HCT116 (cell line): ENCODE results near the gene AFDN. TPM values are rescaled to one million over a fixed set of nuclear protein-coding genes. Genes with fewer than 3 reads are reported as not detected.

Source experiments
- ATAC-seq: fragments of 200-7000 bp; cut with Tn5 transposase; 2 replicates; pipeline ENCODE4 v1.9.1; 2020; ENCODE audit warnings: mild to moderate bottlenecking, moderate library complexity
- BruUV-seq: library from RNA; stranded (reverse); fragments of 400-500 nt; replicated peaks from 2 replicates; lab custom pipeline; 2021; lab: Mats Ljungman, UMichigan
- CTCF ChIA-PET: fragments of 300-600 bp; sonication (Branson Sonifier 250); formaldehyde crosslinking; loops from one replicate; lab custom pipeline; 2021; ENCODE audit warnings: antibody characterized with exemption; lab: Charles Lee
- POLR2A ChIA-PET: fragments of 300-600, 350-600 bp; sonication (Branson Sonifier 250); formaldehyde crosslinking; loops from one replicate; lab custom pipeline; 2021; ENCODE audit warnings: antibody characterized with exemption; lab: Charles Lee
- RAD21 ChIA-PET, 2 experiments: fragments of 300-600 bp; sonication (Branson Sonifier 250); formaldehyde crosslinking; loops; one replicate each; lab custom pipeline; 2023; ENCODE audit warnings: low total read pairs in 2 of 2; ENCODE audit not compliant: uncharacterized antibody in 2 of 2, unreplicated experiment in 2 of 2, low non-redundant PET in 1 of 2; lab: Charles Lee
- DNase-seq: peaks from one replicate; pipeline ENCODE4 v3.0.0-alpha.2; 2010; ENCODE audit warnings: low read depth, low spot score
- H2AFZ ChIP-seq: fragments of 200-600 bp; shearing (Covaris generic), sonication (generic); 2 replicates; pipeline ENCODE4 v1.6.1; 2017; ENCODE audit warnings: low read depth, mixed run types, mixed read lengths, antibody characterized with exemption, low read length; ENCODE audit not compliant: poor library complexity, severe bottlenecking
- H3K27ac ChIP-seq: 2 replicates; pipeline ENCODE4 v1.5.1; 2012; ENCODE audit warnings: low read depth, low read length
- H3K27me3 ChIP-seq: fragments of 200-600 bp; sonication (generic); 2 replicates; pipeline ENCODE4 v1.6.1; 2016; ENCODE audit warnings: mixed run types, low read length, mixed read lengths; ENCODE audit not compliant: insufficient read depth
- H3K36me3 ChIP-seq, 2 experiments: fragments of 200-500 bp in 1 of 2; fragments of 200-600 bp in 1 of 2; sonication (Bioruptor generic) in 1 of 2; sonication (generic) in 1 of 2; 2 replicates each; pipeline versions ENCODE4 v1.5.1 to v1.6.1; 2014 to 2016; ENCODE audit warnings: low read length in 2 of 2, inconsistent platforms in 1 of 2, mixed read lengths in 1 of 2, mixed run types in 1 of 2; ENCODE audit not compliant: insufficient read depth in 2 of 2, control insufficient read depth in 1 of 2
- H3K4me1 ChIP-seq, 2 experiments: fragments of 200-600 bp in 1 of 2; sonication (generic) in 1 of 2; 2 replicates each; pipeline versions ENCODE4 v1.5.1 to v1.6.1; 2012 to 2017; ENCODE audit warnings: low read length in 2 of 2, inconsistent platforms in 1 of 2, mild to moderate bottlenecking in 1 of 2, mixed read lengths in 1 of 2, mixed run types in 1 of 2, moderate library complexity in 1 of 2; ENCODE audit not compliant: insufficient read depth in 2 of 2, control insufficient read depth in 1 of 2
- H3K4me2 ChIP-seq: fragments of 200-600 bp; sonication (generic); 2 replicates; pipeline ENCODE4 v1.6.1; 2017; ENCODE audit warnings: mixed run types, low read length, mixed read lengths
- H3K4me3 ChIP-seq, 2 experiments: fragments of 200-600 bp in 1 of 2; sonication (generic) in 1 of 2; replicated peaks in 1 of 2; 2 replicates each; pipeline ENCODE4 v1.5.1; 2011 to 2016; ENCODE audit warnings: low read length in 2 of 2, control low read depth in 1 of 2, low read depth in 1 of 2, mild to moderate bottlenecking in 1 of 2, mixed read lengths in 1 of 2, mixed run types in 1 of 2
- H3K79me2 ChIP-seq: fragments of 200-600 bp; sonication (generic); 2 replicates; pipeline ENCODE4 v1.6.1; 2017; ENCODE audit warnings: mild to moderate bottlenecking, mixed run types, low read length, moderate library complexity, mixed read lengths; ENCODE audit not compliant: insufficient read depth
- H3K9ac ChIP-seq: fragments of 200-600 bp; sonication (generic); 2 replicates; pipeline ENCODE4 v1.6.1; 2016; ENCODE audit warnings: low read length, mixed read lengths
- H3K9me2 ChIP-seq: fragments of 200-600 bp; sonication (generic), shearing (Covaris generic); 2 replicates; pipeline ENCODE4 v1.6.1; 2017; ENCODE audit warnings: mixed run types, mild to moderate bottlenecking, moderate library complexity; ENCODE audit not compliant: insufficient read depth
- H3K9me3 ChIP-seq, 2 experiments: fragments of 200-500 bp in 1 of 2; fragments of 200-600 bp in 1 of 2; sonication (Bioruptor generic) in 1 of 2; sonication (generic) in 1 of 2; 2 replicates each; pipeline ENCODE4 v1.6.1; 2014 to 2017; ENCODE audit warnings: low read length in 2 of 2, mixed read lengths in 2 of 2, inconsistent platforms in 1 of 2, low read depth in 1 of 2, mild to moderate bottlenecking in 1 of 2, mixed run types in 1 of 2, moderate library complexity in 1 of 2; ENCODE audit not compliant: control insufficient read depth in 1 of 2, insufficient read depth in 1 of 2
- H4K20me1 ChIP-seq: fragments of 200-600 bp; sonication (generic), shearing (Covaris generic); 2 replicates; pipeline ENCODE4 v1.6.1; 2017; ENCODE audit warnings: mixed run types, mild to moderate bottlenecking, moderate library complexity; ENCODE audit not compliant: insufficient read depth
- ATF3 ChIP-seq: IDR thresholded peaks from 2 replicates; pipeline ENCODE4 v1.6.1; 2012
- CTCF ChIP-seq, 3 experiments: fragments of 200-600 bp in 1 of 3; sonication (generic) in 1 of 3; IDR thresholded peaks in 2 of 3; conservative IDR thresholded peaks in 1 of 3; 2 replicates each; pipeline ENCODE4 v1.5.1; 2012 to 2017; ENCODE audit warnings: low read depth in 2 of 3, low read length in 2 of 3, antibody characterized with exemption in 1 of 3, borderline replicate concordance in 1 of 3, control low read depth in 1 of 3, mild to moderate bottlenecking in 1 of 3, mixed read lengths in 1 of 3, mixed run types in 1 of 3, moderate library complexity in 1 of 3; ENCODE audit not compliant: insufficient read depth in 1 of 3
- ELF1 ChIP-seq: IDR thresholded peaks from 2 replicates; pipeline ENCODE4 v1.6.1; 2012; ENCODE audit warnings: low read depth, borderline replicate concordance
- JUND ChIP-seq: IDR thresholded peaks from 2 replicates; pipeline ENCODE4 v1.6.1; 2012
- MAX ChIP-seq: IDR thresholded peaks from 2 replicates; pipeline ENCODE4 v1.6.1; 2012
- SP1 ChIP-seq: IDR thresholded peaks from 2 replicates; pipeline ENCODE4 v1.6.1; 2012; ENCODE audit warnings: low read depth
- SRF ChIP-seq: IDR thresholded peaks from 2 replicates; pipeline ENCODE4 v1.6.1; 2012; ENCODE audit warnings: low read depth
- intact Hi-C: fragments of 100-400 bp; cut with micrococcal nuclease; formaldehyde crosslinking; loops from 2 replicates; pipeline ENCODE4 v1.10.0; 2022
- total RNA-seq: library from RNA; stranded (reverse); gene quantifications from one replicate; pipeline ENCODE4 v1.2.1, GENCODE V29; 2021; ENCODE audit not compliant: unreplicated experiment
- TF ChIP-seq, protein P1 (sequence below): IDR thresholded peaks from 2 replicates; pipeline ENCODE4 v1.6.1; 2012; ENCODE audit warnings: low read depth

Gene AFDN
- total RNA-seq, 1 experiment from 2014 or later, result 59.4 TPM

GRCh38 chr6:167789358-167789757, 37.4 kb upstream of the AFDN start:
- Histone ChIP-seq H3K4me3 (no peak overlapping the region), H3K9me3 (no peaks in the 10 kb centered on the region), H3K27me3 (no peaks in the 10 kb centered on the region)
- ATAC-seq, result no peak
- TF ChIP-seq, protein P1, sequence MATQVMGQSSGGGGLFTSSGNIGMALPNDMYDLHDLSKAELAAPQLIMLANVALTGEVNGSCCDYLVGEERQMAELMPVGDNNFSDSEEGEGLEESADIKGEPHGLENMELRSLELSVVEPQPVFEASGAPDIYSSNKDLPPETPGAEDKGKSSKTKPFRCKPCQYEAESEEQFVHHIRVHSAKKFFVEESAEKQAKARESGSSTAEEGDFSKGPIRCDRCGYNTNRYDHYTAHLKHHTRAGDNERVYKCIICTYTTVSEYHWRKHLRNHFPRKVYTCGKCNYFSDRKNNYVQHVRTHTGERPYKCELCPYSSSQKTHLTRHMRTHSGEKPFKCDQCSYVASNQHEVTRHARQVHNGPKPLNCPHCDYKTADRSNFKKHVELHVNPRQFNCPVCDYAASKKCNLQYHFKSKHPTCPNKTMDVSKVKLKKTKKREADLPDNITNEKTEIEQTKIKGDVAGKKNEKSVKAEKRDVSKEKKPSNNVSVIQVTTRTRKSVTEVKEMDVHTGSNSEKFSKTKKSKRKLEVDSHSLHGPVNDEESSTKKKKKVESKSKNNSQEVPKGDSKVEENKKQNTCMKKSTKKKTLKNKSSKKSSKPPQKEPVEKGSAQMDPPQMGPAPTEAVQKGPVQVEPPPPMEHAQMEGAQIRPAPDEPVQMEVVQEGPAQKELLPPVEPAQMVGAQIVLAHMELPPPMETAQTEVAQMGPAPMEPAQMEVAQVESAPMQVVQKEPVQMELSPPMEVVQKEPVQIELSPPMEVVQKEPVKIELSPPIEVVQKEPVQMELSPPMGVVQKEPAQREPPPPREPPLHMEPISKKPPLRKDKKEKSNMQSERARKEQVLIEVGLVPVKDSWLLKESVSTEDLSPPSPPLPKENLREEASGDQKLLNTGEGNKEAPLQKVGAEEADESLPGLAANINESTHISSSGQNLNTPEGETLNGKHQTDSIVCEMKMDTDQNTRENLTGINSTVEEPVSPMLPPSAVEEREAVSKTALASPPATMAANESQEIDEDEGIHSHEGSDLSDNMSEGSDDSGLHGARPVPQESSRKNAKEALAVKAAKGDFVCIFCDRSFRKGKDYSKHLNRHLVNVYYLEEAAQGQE, result no peak
- TF ChIP-seq SP1 (no peak), SRF (no peak), ATF3 (no peak), JUND (no peak), CTCF (IDR thresholded peaks at IDR 0.05 in 2 of 3, conservative IDR thresholded peaks at IDR 0.05 in 1 of 3; ENCODE audit: borderline replicate concordance in 1 of 3, insufficient read depth in 1 of 3, low read depth in 2 of 3, low read length in 2 of 3) (no peak), ELF1 (no peak), MAX (no peak)
- TF ChIP-seq, all 23 proteins: peak for 0
- ChIA-PET POLR2A (no interaction called here), RAD21 (no interaction called here), CTCF (no interaction called here)
- Histone ChIP-seq H2AFZ (no peak overlapping the region), H3K79me2 (no peaks in the 10 kb centered on the region), H3K36me3 (no peaks in the 10 kb centered on the region), H3K9me2 (no peaks in the 10 kb centered on the region), H3K4me2 (no peak overlapping the region), H3K9ac (no peak overlapping the region), H4K20me1 (no peaks in the 10 kb centered on the region), H3K27ac (no peak overlapping the region), H3K4me1 (no peaks in the 10 kb centered on the region)
- intact Hi-C loops, result no loop called here
- BruUV-seq, result no TSS peak
- no peak for DNase-seq
